ENCODE data around the gene MACROD2.

MACROD2 gene

GRCh38 chr20:15328084-15328483 lies 1332.8 kb downstream of the MACROD2 start:
- Histone ChIP-seq H3K9me3 (ENCODE audit: control insufficient read depth, low read length) (no peaks in the 10 kb centered on the region), H3K36me3 (ENCODE audit: control insufficient read depth, insufficient read depth, low read length) (no peaks in the 10 kb centered on the region), H3K27me3 (ENCODE audit: control insufficient read depth, insufficient read depth, low read length, poor library complexity, severe bottlenecking) (no peaks in the 10 kb centered on the region), H3K4me1 (ENCODE audit: control insufficient read depth, insufficient read depth, low read length) (no peaks in the 10 kb centered on the region), H3K27ac (ENCODE audit: insufficient read depth, low read depth, low read length, poor library complexity, severe bottlenecking) (no peak overlapping the region), H3K4me3 (ENCODE audit: insufficient read depth, low read depth, low read length) (no peak overlapping the region)
- WGBS, 2 experiments = 89 to 92% methylated on average over 1 of the region's 1 CpG

- H3K9me3 ChIP-seq (ENCODE audit: control insufficient read depth, low read length) = no peaks in the 10 kb centered on the region
- H3K27ac ChIP-seq (ENCODE audit: insufficient read depth, low read depth, low read length, poor library complexity, severe bottlenecking) = no peak overlapping the region
- no peak overlapping the region for H3K4me3 ChIP-seq (ENCODE audit: insufficient read depth, low read depth, low read length)
- WGBS, 2 experiments = 71 to 97% methylated on average over 1 of the region's 1 CpG
- no peaks in the 10 kb centered on the region for H3K4me1 ChIP-seq (ENCODE audit: control insufficient read depth, insufficient read depth, low read length)
- H3K36me3 ChIP-seq (ENCODE audit: control insufficient read depth, insufficient read depth, low read length) = no peaks in the 10 kb centered on the region
- H3K27me3 ChIP-seq (ENCODE audit: control insufficient read depth, insufficient read depth, low read length, poor library complexity, severe bottlenecking) = no peaks in the 10 kb centered on the region
Measured at GRCh38 chr20:15332711-15333160, 1337.4 kb downstream of the MACROD2 start.

- Histone ChIP-seq H3K36me3 (ENCODE audit: control insufficient read depth, insufficient read depth, low read length) (no peaks in the 10 kb centered on the region), H3K4me1 (ENCODE audit: control insufficient read depth, insufficient read depth, low read length) (no peaks in the 10 kb centered on the region), H3K27ac (ENCODE audit: insufficient read depth, low read depth, low read length, poor library complexity, severe bottlenecking) (no peak overlapping the region), H3K4me3 (ENCODE audit: insufficient read depth, low read depth, low read length) (no peak overlapping the region), H3K9me3 (ENCODE audit: control insufficient read depth, low read length) (no peaks in the 10 kb centered on the region), H3K27me3 (ENCODE audit: control insufficient read depth, insufficient read depth, low read length, poor library complexity, severe bottlenecking) (no peaks in the 10 kb centered on the region)
- WGBS, 2 experiments = 94 to 97% methylated on average over 4 of the region's 4 CpGs
Measured at GRCh38 chr20:15333170-15333569, 1337.9 kb downstream of the MACROD2 start.

GRCh38 chr20:15336011-15336410 lies 1340.7 kb downstream of the MACROD2 start:
- Histone ChIP-seq H3K9me3 (ENCODE audit: control insufficient read depth, low read length) (no peaks in the 10 kb centered on the region), H3K4me1 (ENCODE audit: control insufficient read depth, insufficient read depth, low read length) (no peaks in the 10 kb centered on the region), H3K27ac (ENCODE audit: insufficient read depth, low read depth, low read length, poor library complexity, severe bottlenecking) (no peak overlapping the region), H3K27me3 (ENCODE audit: control insufficient read depth, insufficient read depth, low read length, poor library complexity, severe bottlenecking) (no peaks in the 10 kb centered on the region), H3K4me3 (ENCODE audit: insufficient read depth, low read depth, low read length) (no peak overlapping the region), H3K36me3 (ENCODE audit: control insufficient read depth, insufficient read depth, low read length) (no peaks in the 10 kb centered on the region)
- 66 to 82% methylated on average over 2 of the region's 2 CpGs for WGBS, 2 experiments

DNA sequence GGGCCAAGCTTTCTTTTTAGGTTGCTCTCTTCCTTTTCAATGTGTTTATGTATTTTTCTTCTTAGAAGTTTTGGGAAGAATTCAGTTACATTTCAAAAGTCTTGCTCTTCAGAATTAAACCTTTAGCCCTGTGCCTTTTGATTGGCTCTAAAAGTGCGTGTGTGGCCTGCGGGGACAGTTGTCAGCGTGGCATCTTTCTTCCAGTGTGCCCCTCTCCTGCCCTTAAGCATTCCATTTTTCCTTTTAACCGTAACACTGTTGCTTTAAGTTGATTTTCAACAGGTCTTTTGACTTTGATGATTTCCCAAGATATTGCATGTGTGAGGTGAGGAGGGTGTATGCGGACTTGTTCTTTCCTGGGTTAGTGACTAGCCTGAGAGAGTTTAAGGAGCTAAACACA lies 1341.2 kb downstream of the MACROD2 start:
- 87 to 89% methylated on average over 4 to 5 of the region's 5 CpGs for WGBS, 2 experiments
- Histone ChIP-seq H3K27ac (ENCODE audit: insufficient read depth, low read depth, low read length, poor library complexity, severe bottlenecking) (no peak overlapping the region), H3K9me3 (ENCODE audit: control insufficient read depth, low read length) (no peaks in the 10 kb centered on the region), H3K36me3 (ENCODE audit: control insufficient read depth, insufficient read depth, low read length) (no peaks in the 10 kb centered on the region), H3K27me3 (ENCODE audit: control insufficient read depth, insufficient read depth, low read length, poor library complexity, severe bottlenecking) (no peaks in the 10 kb centered on the region), H3K4me1 (ENCODE audit: control insufficient read depth, insufficient read depth, low read length) (no peaks in the 10 kb centered on the region), H3K4me3 (ENCODE audit: insufficient read depth, low read depth, low read length) (no peak overlapping the region)

DNA sequence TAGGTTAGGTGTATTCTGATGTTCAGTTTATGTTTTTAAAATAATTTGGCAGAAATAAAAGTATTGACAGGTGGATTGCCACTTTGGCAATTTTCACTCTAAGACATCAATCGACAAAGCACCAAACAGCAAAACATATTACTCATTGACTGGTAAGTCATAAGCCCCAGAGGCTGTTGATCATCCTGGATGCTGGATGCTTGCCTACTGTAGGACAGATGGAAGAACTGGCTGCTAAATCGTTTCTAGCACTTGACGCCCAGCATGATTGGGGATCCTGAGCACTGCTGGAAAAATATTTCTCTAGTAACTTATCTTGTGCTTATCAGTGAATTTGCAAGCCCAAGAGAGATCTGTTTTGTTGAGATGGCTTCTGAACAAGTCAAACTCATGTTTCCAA lies 1343.9 kb downstream of the MACROD2 start:
- Histone ChIP-seq H3K36me3 (ENCODE audit: control insufficient read depth, insufficient read depth, low read length) (no peaks in the 10 kb centered on the region), H3K9me3 (ENCODE audit: control insufficient read depth, low read length) (no peaks in the 10 kb centered on the region), H3K27ac (ENCODE audit: insufficient read depth, low read depth, low read length, poor library complexity, severe bottlenecking) (no peak overlapping the region), H3K4me3 (ENCODE audit: insufficient read depth, low read depth, low read length) (no peak overlapping the region), H3K4me1 (ENCODE audit: control insufficient read depth, insufficient read depth, low read length) (no peaks in the 10 kb centered on the region), H3K27me3 (ENCODE audit: control insufficient read depth, insufficient read depth, low read length, poor library complexity, severe bottlenecking) (no peaks in the 10 kb centered on the region)
- WGBS, 2 experiments = 96 to 97% methylated on average over 3 of the region's 3 CpGs

DNA sequence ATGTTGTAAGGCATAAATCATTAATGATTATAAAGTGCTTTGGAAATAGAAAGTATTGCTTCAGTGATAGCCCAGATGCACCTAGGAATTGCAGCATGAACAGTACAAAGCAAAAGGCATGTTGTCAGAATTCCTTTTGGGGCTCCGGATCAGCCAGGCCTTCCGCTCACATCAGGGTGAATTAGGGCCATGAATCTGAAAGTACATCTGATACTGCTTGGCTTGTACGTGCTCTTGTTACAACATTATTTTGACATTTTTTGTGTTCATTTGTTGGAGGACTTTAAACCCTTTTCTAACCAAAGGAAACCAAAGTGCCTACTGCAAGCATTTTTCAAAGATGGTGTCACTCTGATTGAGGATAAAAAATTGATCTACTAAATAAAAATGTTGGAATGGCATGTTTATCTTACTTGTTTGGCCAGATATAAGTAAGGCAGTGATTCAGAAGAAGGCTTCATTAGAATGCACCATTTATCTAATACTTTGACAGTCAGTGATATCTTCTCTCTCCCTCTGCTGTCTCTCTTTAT lies 1347.7 kb downstream of the MACROD2 start:
- Histone ChIP-seq H3K9me3 (ENCODE audit: control insufficient read depth, low read length) (no peaks in the 10 kb centered on the region), H3K27ac (ENCODE audit: insufficient read depth, low read depth, low read length, poor library complexity, severe bottlenecking) (no peak overlapping the region), H3K4me3 (ENCODE audit: insufficient read depth, low read depth, low read length) (no peak overlapping the region), H3K36me3 (ENCODE audit: control insufficient read depth, insufficient read depth, low read length) (peaks cover 1% of the 10 kb centered on the region), H3K27me3 (ENCODE audit: control insufficient read depth, insufficient read depth, low read length, poor library complexity, severe bottlenecking) (no peaks in the 10 kb centered on the region), H3K4me1 (ENCODE audit: control insufficient read depth, insufficient read depth, low read length) (no peaks in the 10 kb centered on the region)
- 92 to 100% methylated on average over 3 of the region's 3 CpGs for WGBS, 2 experiments

- 100% methylated on average over 2 of the region's 2 CpGs; no CpG with 5 or more reads in 1 of the 2 experiments for WGBS, 2 experiments
- Histone ChIP-seq H3K9me3 (ENCODE audit: control insufficient read depth, low read length) (peaks cover 2% of the 10 kb centered on the region), H3K27ac (ENCODE audit: insufficient read depth, low read depth, low read length, poor library complexity, severe bottlenecking) (no peak overlapping the region), H3K27me3 (ENCODE audit: control insufficient read depth, insufficient read depth, low read length, poor library complexity, severe bottlenecking) (no peaks in the 10 kb centered on the region), H3K4me3 (ENCODE audit: insufficient read depth, low read depth, low read length) (no peak overlapping the region), H3K36me3 (ENCODE audit: control insufficient read depth, insufficient read depth, low read length) (peaks cover 2% of the 10 kb centered on the region), H3K4me1 (ENCODE audit: control insufficient read depth, insufficient read depth, low read length) (no peaks in the 10 kb centered on the region)
Measured at GRCh38 chr20:15345287-15345686, 1350.0 kb downstream of the MACROD2 start.

DNA sequence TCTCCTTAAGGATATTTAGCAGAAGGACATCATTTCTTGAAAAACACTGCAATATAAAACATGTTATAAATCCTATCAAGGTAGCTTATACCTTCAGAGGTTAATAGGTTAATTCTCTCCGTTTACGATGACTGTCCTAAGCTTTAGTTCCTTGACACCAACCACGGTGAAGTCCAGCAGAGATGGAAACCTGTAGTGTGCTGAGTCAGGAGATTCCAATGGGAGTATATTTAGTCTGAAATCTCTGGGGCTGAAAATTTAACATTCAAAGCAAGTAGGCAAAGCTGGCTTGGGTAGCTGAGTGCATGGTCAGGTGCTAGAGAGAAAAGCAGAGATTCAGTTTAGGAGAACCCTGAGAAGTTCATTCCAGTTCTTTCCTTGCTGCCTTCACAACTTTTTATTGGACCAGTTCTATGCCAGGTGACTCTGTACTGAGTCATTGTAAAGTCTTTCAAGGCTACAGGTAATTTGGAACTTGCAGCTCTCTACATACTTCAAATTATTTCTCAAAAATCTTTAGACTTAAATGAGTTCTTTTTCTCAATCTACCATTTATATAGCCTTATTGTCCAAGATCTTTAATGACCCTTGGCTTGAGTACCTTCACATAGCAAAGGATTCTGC lies 1351.5 kb downstream of the MACROD2 start:
- Histone ChIP-seq H3K27ac (ENCODE audit: insufficient read depth, low read depth, low read length, poor library complexity, severe bottlenecking) (no peak overlapping the region), H3K36me3 (ENCODE audit: control insufficient read depth, insufficient read depth, low read length) (peaks cover 2% of the 10 kb centered on the region), H3K9me3 (ENCODE audit: control insufficient read depth, low read length) (peaks cover 2% of the 10 kb centered on the region), H3K27me3 (ENCODE audit: control insufficient read depth, insufficient read depth, low read length, poor library complexity, severe bottlenecking) (no peaks in the 10 kb centered on the region), H3K4me3 (ENCODE audit: insufficient read depth, low read depth, low read length) (no peak overlapping the region), H3K4me1 (ENCODE audit: control insufficient read depth, insufficient read depth, low read length) (no peaks in the 10 kb centered on the region)
- 95 to 97% methylated on average over 3 of the region's 3 CpGs for WGBS, 2 experiments

DNA sequence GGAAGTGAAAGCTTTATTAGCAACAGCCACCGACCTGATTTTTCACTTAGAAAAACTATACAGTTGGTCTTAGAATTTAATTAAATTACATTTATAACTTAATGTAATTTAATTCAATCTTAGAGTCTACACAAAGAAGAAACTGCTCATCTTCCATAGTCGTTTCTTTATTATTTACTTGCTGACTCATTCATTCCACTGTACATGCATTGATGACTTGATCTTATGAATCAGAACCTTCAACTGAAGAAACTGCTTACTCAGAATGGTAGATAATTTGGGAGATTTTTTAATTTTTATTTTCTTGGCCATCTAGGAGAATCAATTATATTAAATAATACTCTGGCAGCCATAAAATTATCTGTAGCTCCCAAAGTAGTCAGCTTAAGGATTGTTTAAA lies 1363.7 kb downstream of the MACROD2 start:
- WGBS, 2 experiments = 92 to 100% methylated on average over 1 of the region's 2 CpGs

More for the DNA sequence above, 1363.7 kb downstream of the MACROD2 start:
- Histone ChIP-seq H3K27me3 (ENCODE audit: control insufficient read depth, insufficient read depth, low read length, poor library complexity, severe bottlenecking) (no peaks in the 10 kb centered on the region), H3K4me1 (ENCODE audit: control insufficient read depth, insufficient read depth, low read length) (no peaks in the 10 kb centered on the region), H3K9me3 (ENCODE audit: control insufficient read depth, low read length) (no peaks in the 10 kb centered on the region), H3K4me3 (ENCODE audit: insufficient read depth, low read depth, low read length) (no peak overlapping the region), H3K27ac (ENCODE audit: insufficient read depth, low read depth, low read length, poor library complexity, severe bottlenecking) (no peak overlapping the region), H3K36me3 (ENCODE audit: control insufficient read depth, insufficient read depth, low read length) (no peaks in the 10 kb centered on the region)
